H1 (cell line): ENCODE data around the gene SNX25. TPM values are rescaled to one million over a fixed set of nuclear protein-coding genes. Genes with fewer than 3 reads are reported as not detected.

Experiments
- CTCF ChIA-PET: fragments of 300-600 bp; sonication (Branson Sonifier 250); formaldehyde crosslinking; loops from one replicate; lab custom pipeline; 2021; ENCODE audit not compliant: partially characterized antibody; lab: Charles Lee
- POLR2A ChIA-PET: fragments of 300-600 bp; sonication (Branson Sonifier 250); formaldehyde crosslinking; loops from one replicate; lab custom pipeline; 2021; ENCODE audit warnings: inconsistent platforms; ENCODE audit not compliant: partially characterized antibody; lab: Charles Lee
- DNase-seq, 2 experiments: peaks; one replicate each; pipeline versions ENCODE4 v3.0.0 to v3.0.0-alpha.2; 2010 to 2022; ENCODE audit warnings: low spot score in 2 of 2, low read depth in 1 of 2, mixed read lengths in 1 of 2
- FAIRE-seq: peaks from 2 replicates; lab custom pipeline; 2011; peaks lifted over from hg19 to GRCh38; lab: Jason Lieb, UNC
- H2AFZ ChIP-seq: 2 replicates; pipeline ENCODE4 v1.8.1; 2012; ENCODE audit warnings: low read length, inconsistent platforms
- H2AK5ac ChIP-seq: 2 replicates; pipeline ENCODE4 v1.6.1; 2013; ENCODE audit warnings: low read depth, low read length
- H2BK120ac ChIP-seq: replicated peaks from 2 replicates; pipeline ENCODE3; 2013; ENCODE audit warnings: low read depth, low read length, inconsistent platforms
- H2BK12ac ChIP-seq: 2 replicates; pipeline ENCODE4 v1.6.1; 2013; ENCODE audit warnings: low read depth, low read length
- H2BK15ac ChIP-seq: 2 replicates; pipeline ENCODE4 v1.6.1; 2013; ENCODE audit warnings: low read length
- H2BK20ac ChIP-seq: 2 replicates; pipeline ENCODE4 v1.6.1; 2013; ENCODE audit warnings: low read length
- H2BK5ac ChIP-seq: 2 replicates; pipeline ENCODE4 v1.6.1; 2013; ENCODE audit warnings: low read depth, low read length
- H3K14ac ChIP-seq: 2 replicates; pipeline ENCODE4 v1.6.1; 2013; ENCODE audit warnings: inconsistent platforms; ENCODE audit not compliant: insufficient read length
- H3K18ac ChIP-seq: 2 replicates; pipeline ENCODE4 v1.6.1; 2013; ENCODE audit warnings: low read length; ENCODE audit errors: extremely low read depth
- H3K23ac ChIP-seq: 2 replicates; pipeline ENCODE4 v1.6.1; 2013; ENCODE audit warnings: inconsistent platforms; ENCODE audit not compliant: insufficient read length
- H3K23me2 ChIP-seq: 2 replicates; pipeline ENCODE4 v1.6.1; 2013; ENCODE audit warnings: low read depth, low read length
- H3K27ac ChIP-seq: 2 replicates; pipeline ENCODE4 v1.6.1; 2011; ENCODE audit warnings: low read depth, low read length, inconsistent platforms
- H3K27me3 ChIP-seq, 4 experiments: replicated peaks in 1 of 4; 1 replicate in 1 of 4; 2 replicates in 3 of 4; pipeline versions ENCODE4 v1.6.1 to v1.8.1; 2011 to 2013; ENCODE audit warnings: low read length in 3 of 4, mild to moderate bottlenecking in 3 of 4, inconsistent platforms in 2 of 4, mixed read lengths in 2 of 4, moderate library complexity in 1 of 4; ENCODE audit not compliant: control insufficient read depth in 3 of 4, insufficient read depth in 3 of 4; ENCODE audit errors: extremely low read depth in 1 of 4
- H3K36me3 ChIP-seq, 4 experiments: 2 replicates each; pipeline versions ENCODE4 v1.6.1 to v1.8.1; 2011 to 2013; ENCODE audit warnings: mild to moderate bottlenecking in 4 of 4, low read length in 3 of 4, moderate library complexity in 2 of 4, control low read depth in 1 of 4, inconsistent platforms in 1 of 4; ENCODE audit not compliant: insufficient read depth in 4 of 4, control insufficient read depth in 2 of 4
- H3K4ac ChIP-seq: replicated peaks from 2 replicates; pipeline ENCODE3; 2013; ENCODE audit warnings: low read length, low read depth, mixed read lengths, inconsistent platforms; ENCODE audit not compliant: insufficient read length
- H3K4me1 ChIP-seq, 4 experiments: replicated peaks in 1 of 4; 1 replicate in 1 of 4; 2 replicates in 3 of 4; pipeline versions ENCODE4 v1.6.1 to v1.8.1; 2011 to 2013; ENCODE audit warnings: low read length in 3 of 4, inconsistent platforms in 2 of 4, mixed read lengths in 1 of 4; ENCODE audit not compliant: insufficient read depth in 4 of 4, control insufficient read depth in 3 of 4
- H3K4me2 ChIP-seq, 2 experiments: 2 replicates each; pipeline versions ENCODE4 v1.6.1 to v1.8.1; 2011 to 2013; ENCODE audit warnings: low read depth in 2 of 2, low read length in 2 of 2, control low read depth in 1 of 2, inconsistent platforms in 1 of 2, mild to moderate bottlenecking in 1 of 2; ENCODE audit not compliant: insufficient read depth in 1 of 2
- H3K4me3 ChIP-seq, 4 experiments: fragments of 200-600, 300-600 bp in 1 of 4; sonication (generic), shearing (Covaris generic), sonication (Bioruptor Twin) in 1 of 4; 2 replicates each; pipeline versions ENCODE4 v1.5.1 to v1.8.1; 2011 to 2016; ENCODE audit warnings: low read length in 4 of 4, low read depth in 3 of 4, control low read depth in 2 of 4, inconsistent platforms in 2 of 4, mild to moderate bottlenecking in 2 of 4, mixed read lengths in 1 of 4, moderate library complexity in 1 of 4; ENCODE audit not compliant: insufficient read depth in 2 of 4; ENCODE audit errors: extremely low read depth in 1 of 4
- H3K56ac ChIP-seq: replicated peaks from 2 replicates; pipeline ENCODE3; 2013; ENCODE audit warnings: low read depth, mild to moderate bottlenecking, mixed read lengths, low read length, inconsistent platforms; ENCODE audit not compliant: insufficient read length
- H3K79me1 ChIP-seq: 2 replicates; pipeline ENCODE4 v1.6.1; 2013; ENCODE audit warnings: low read depth, low read length, control low read depth
- H3K79me2 ChIP-seq, 2 experiments: 2 replicates each; pipeline versions ENCODE4 v1.6.1 to v1.8.1; 2012 to 2013; ENCODE audit warnings: low read length in 2 of 2, mild to moderate bottlenecking in 2 of 2, inconsistent platforms in 1 of 2; ENCODE audit not compliant: insufficient read depth in 2 of 2, control insufficient read depth in 1 of 2
- H3K9ac ChIP-seq, 4 experiments: replicated peaks in 1 of 4; 1 replicate in 1 of 4; 2 replicates in 3 of 4; pipeline versions ENCODE4 v1.6.1 to v1.8.1; 2011 to 2013; ENCODE audit warnings: low read depth in 3 of 4, low read length in 3 of 4, control low read depth in 2 of 4, mild to moderate bottlenecking in 2 of 4, moderate library complexity in 2 of 4, inconsistent platforms in 1 of 4; ENCODE audit errors: extremely low read depth in 1 of 4
- H3K9me3 ChIP-seq, 2 experiments: 2 replicates each; pipeline versions ENCODE4 v1.6.1 to v1.8.1; 2012 to 2013; ENCODE audit warnings: mild to moderate bottlenecking in 2 of 2, moderate library complexity in 2 of 2, control low read depth in 1 of 2, inconsistent platforms in 1 of 2, low read depth in 1 of 2, low read length in 1 of 2, mixed read lengths in 1 of 2; ENCODE audit not compliant: insufficient read depth in 2 of 2
- H4K20me1 ChIP-seq, 2 experiments: replicated peaks in 1 of 2; 2 replicates each; pipeline versions ENCODE3 to v1.8.1; 2011 to 2013; ENCODE audit warnings: inconsistent platforms in 2 of 2, low read length in 2 of 2, mild to moderate bottlenecking in 1 of 2; ENCODE audit not compliant: insufficient read depth in 2 of 2, control insufficient read depth in 1 of 2
- H4K5ac ChIP-seq: 2 replicates; pipeline ENCODE4 v1.6.1; 2013; ENCODE audit warnings: low read length, low read depth, mixed read lengths, inconsistent platforms; ENCODE audit not compliant: insufficient read length
- H4K8ac ChIP-seq: 2 replicates; pipeline ENCODE4 v1.8.0; 2013; ENCODE audit warnings: mild to moderate bottlenecking, moderate library complexity, low read length, inconsistent platforms; ENCODE audit not compliant: insufficient read depth; ENCODE audit errors: extremely low read depth
- H4K91ac ChIP-seq: replicated peaks from 2 replicates; pipeline ENCODE3; 2013; ENCODE audit warnings: low read length, mixed read lengths, inconsistent platforms; ENCODE audit not compliant: insufficient read length
- ATF2 ChIP-seq: IDR thresholded peaks from 2 replicates; pipeline ENCODE4 v1.6.1; 2012; ENCODE audit warnings: low read length, inconsistent platforms
- GTF2F1 ChIP-seq: IDR thresholded peaks from 2 replicates; pipeline ENCODE4 v1.6.1; 2012; ENCODE audit warnings: low read depth, low read length, improper control_type of control experiment, borderline replicate concordance
- KDM4A ChIP-seq: IDR thresholded peaks from one replicate; pipeline ENCODE4 v1.7.1; 2012; ENCODE audit warnings: low read depth, mild to moderate bottlenecking, moderate library complexity, low read length, inconsistent platforms; ENCODE audit not compliant: severe bottlenecking
- SIRT6 ChIP-seq: IDR thresholded peaks from one replicate; pipeline ENCODE4 v1.7.1; 2012; ENCODE audit warnings: low read length, inconsistent platforms
- TCF12 ChIP-seq: IDR thresholded peaks from 2 replicates; pipeline ENCODE4 v1.6.1; 2011; ENCODE audit warnings: low read depth, mild to moderate bottlenecking, low read length
- YY1 ChIP-seq: IDR thresholded peaks from 2 replicates; pipeline ENCODE4 v1.6.1; 2011; ENCODE audit warnings: low read depth, mild to moderate bottlenecking, low read length
- WGBS, 2 experiments: shearing (Covaris generic) in 1 of 2; methylation state at CpG; one replicate each; pipeline versions ENCODE4 v1.1.6 to v1.1.7; 2013 to 2015; ENCODE audit warnings: low lambda C conversion rate in 2 of 2, mixed read lengths in 2 of 2, inconsistent platforms in 1 of 2, low coverage in 1 of 2, missing lambda C conversion rate in 1 of 2; ENCODE audit not compliant: insufficient replicate concordance in 2 of 2, insufficient coverage in 1 of 2, insufficient read length in 1 of 2; ENCODE audit errors: extremely low coverage in 1 of 2, missing lambda C conversion rate in 1 of 2; 5-methylcytosine and 5-hydroxymethylcytosine counted together
- polyA plus RNA-seq, 7 experiments: library from polyadenylated mRNA; depleted of rRNA in 3 of 7; stranded (reverse) in 5 of 7; unstranded in 2 of 7; fragments of >200 nt in 5 of 7; fragments of 200-250 nt in 2 of 7; gene quantifications; 1 replicate in 5 of 7; 2 replicates in 1 of 7; 4 replicates in 1 of 7; pipeline versions ENCODE4 v1.2.1 to v1.2.3, GENCODE V29; 2011 to 2013; ENCODE audit warnings: missing spikeins in 2 of 7, mixed read lengths in 2 of 7
- total RNA-seq: library from RNA; stranded (reverse); fragmentation: NEBNext Ultra II Directional; extraction: Animal tissue kit (Norgen Biotek cat#: 25700); gene quantifications from 2 replicates; pipeline ENCODE4 v1.2.1, GENCODE V29; 2021

SNX25 gene
- total and polyA plus RNA-seq, 2 of the 8 experiments (the other 6 are each of a cell fraction or from before 2014, with no cell fraction given), result 5.4 to 19.9 TPM

- Histone ChIP-seq H3K27ac (no peak overlapping the region), H3K79me2 (peaks cover 0 to 9% of the 10 kb centered on the region in 2 experiments; a peak in 2 of 4 replicates)
- peak; percentile 57 for FAIRE-seq
- TF ChIP-seq ATF2 (no peak), KDM4A (no peak), SIRT6 (no peak), TCF12 (no peak), GTF2F1 (no peak), YY1 (0 out of 2 replicates have a peak, but pooled peaks have one; percentile 21)
These were observed 25.6 kb upstream of the SNX25 start for GRCh38 chr4:185183622-185184281.

More at GRCh38 chr4:185183622-185184281, 25.6 kb upstream of the SNX25 start:
- peaks cover 4 to 10% (median 6%) of the 10 kb centered on the region in 4 experiments; a peak in 5 of 7 replicates for H3K4me1 ChIP-seq
- no peaks in the 10 kb centered on the region; the same call in 1 of the 2 replicates for H3K79me1 ChIP-seq
- H3K9me3 ChIP-seq, result no peaks in the 10 kb centered on the region
- no peak overlapping the region for H2BK20ac ChIP-seq
- ChIA-PET POLR2A (interaction anchor here (1.0 to 2.1 kb wide), 6 partner anchors 10 to 213 kb away, joined by 3 to 6 read pairs (median 3); partner anchors contain the start of genes ANKRD37, CFAP97 and SLC25A4), CTCF (interaction anchor here (0.5 to 5.9 kb wide), 48 partner anchors 9 to 835 kb away, joined by 3 to 55 read pairs (median 3); partner anchors contain the start of genes CENPU, CFAP97 and SLC25A4)
- H3K4me2 ChIP-seq, result 0 out of 4 replicates have a peak overlapping the region, but pooled peaks of 1 of the 2 experiments have one; percentile 9
- H3K27me3 ChIP-seq, result no peaks in the 10 kb centered on the region
- 46% methylated on average over 6 of the region's 6 CpGs; no CpG with 5 or more reads in 1 of the 2 experiments for WGBS, 2 experiments
- no peak overlapping the region for H3K4me3 ChIP-seq
- no peak overlapping the region for H2BK12ac ChIP-seq
- H2AK5ac ChIP-seq, result no peak overlapping the region
- H2BK15ac ChIP-seq, result no peak overlapping the region
- H2AFZ ChIP-seq, result no peak overlapping the region
- no peaks in the 10 kb centered on the region for H3K23me2 ChIP-seq
- H3K23ac ChIP-seq, result no peak overlapping the region
- H3K18ac ChIP-seq, result no peak overlapping the region
- H2BK120ac ChIP-seq, result no peak overlapping the region
- H4K91ac ChIP-seq, result no peak overlapping the region
- H4K8ac ChIP-seq, result no peak overlapping the region
- no peak overlapping the region for H3K4ac ChIP-seq
- no peak overlapping the region for H2BK5ac ChIP-seq
- H3K9ac ChIP-seq, result no peak overlapping the region
- no peak overlapping the region for H3K56ac ChIP-seq
- no peak overlapping the region for H3K14ac ChIP-seq
- DNase-seq, result peak in 1 of 2 experiments; percentile 70
- H3K36me3 ChIP-seq, result peaks cover 0 to 5% (median under 1%) of the 10 kb centered on the region in 4 experiments; a peak in 2 of 8 replicates
- no peak overlapping the region for H4K5ac ChIP-seq
- peaks cover 0 to 3% of the 10 kb centered on the region in 2 experiments for H4K20me1 ChIP-seq
